MV-4-11 (cell line): Measurements from ENCODE around the gene SLC30A1.
"Not testable (repeated sequence)": the region's sequence is repeated elsewhere in the genome, so short reads cannot be mapped to it uniquely, and the experiment has no call there.

Source experiments
- DNase-seq: peaks from one replicate; lab custom pipeline; 2025; lab: John Stamatoyannopoulos, UW

SLC30A1 gene

GRCh38 chr1:211578640-211579439 is at the start of gene SLC30A1:
Gene SLC30A1 (minus strand): TSS chr1:211579161. CDS start chr1:211578612, 549 bp downstream.
- DNase-seq = peak; percentile 98

- DNase-seq = no peak
Measured at GRCh38 chr1:211628417-211628816, 49.5 kb upstream of the SLC30A1 start.

GRCh38 chr1:211627259-211627658 is 48.3 kb upstream of the SLC30A1 start:
- DNase-seq = no peak

GRCh38 chr1:211625866-211626265 is 46.9 kb upstream of the SLC30A1 start:
- not testable (repeated sequence) for DNase-seq

- DNase-seq = peak; percentile 69
Measured at GRCh38 chr1:211625040-211625439, 46.1 kb upstream of the SLC30A1 start.

GRCh38 chr1:211623515-211623914 is 44.6 kb upstream of the SLC30A1 start:
- DNase-seq = no peak

GRCh38 chr1:211621447-211622198 is 42.7 kb upstream of the SLC30A1 start:
- no peak for DNase-seq

GRCh38 chr1:211620097-211620496 is 41.1 kb upstream of the SLC30A1 start:
- DNase-seq = no peak

- no peak for DNase-seq
Measured at GRCh38 chr1:211619033-211619996, 40.4 kb upstream of the SLC30A1 start.

- DNase-seq = no peak
Measured at GRCh38 chr1:211616965-211617297, 38.0 kb upstream of the SLC30A1 start.

- no peak for DNase-seq
Measured at GRCh38 chr1:211616231-211616964, 37.4 kb upstream of the SLC30A1 start.

- DNase-seq = no peak
Measured at GRCh38 chr1:211614615-211615014, 35.7 kb upstream of the SLC30A1 start.

- DNase-seq = no peak
Measured at GRCh38 chr1:211613951-211614350, 35.0 kb upstream of the SLC30A1 start.

GRCh38 chr1:211613108-211613947 is 34.4 kb upstream of the SLC30A1 start:
- DNase-seq = peak; percentile 95

- DNase-seq = no peak
Measured at GRCh38 chr1:211612786-211613107, 33.8 kb upstream of the SLC30A1 start.

- no peak for DNase-seq
Measured at GRCh38 chr1:211611818-211612217, 32.9 kb upstream of the SLC30A1 start.

GRCh38 chr1:211610779-211611556 is 32.0 kb upstream of the SLC30A1 start:
- DNase-seq = peak; percentile 14

GRCh38 chr1:211609120-211610024 is 30.4 kb upstream of the SLC30A1 start:
- no peak for DNase-seq
